Measurements from ENCODE around the gene KMT5B. TPM values are rescaled to one million over a fixed set of nuclear protein-coding genes. Genes with fewer than 3 reads are reported as not detected.

KMT5B gene
- total and polyA plus RNA-seq, 2 experiments from 2014 or later: 26.4 to 31.0 TPM

- no peak overlapping the region for H2AFZ ChIP-seq
- no peaks in the 10 kb centered on the region for H3K4me1 ChIP-seq (ENCODE audit: insufficient read depth)
- ATAC-seq (no peak), DNase-seq (ENCODE audit: low spot score) (no peak)
- H4K20me1 ChIP-seq (replicated peaks; ENCODE audit: insufficient read depth): no peaks in the 10 kb centered on the region
- no peaks in the 10 kb centered on the region for H3K36me3 ChIP-seq (ENCODE audit: insufficient read depth)
- no peaks in the 10 kb centered on the region for H3K9me2 ChIP-seq (ENCODE audit: insufficient read depth)
- no peak overlapping the region for H3K4me3 ChIP-seq
- H3K27me3 ChIP-seq (ENCODE audit: insufficient read depth): no peaks in the 10 kb centered on the region
- H3K4me1 Mint-ChIP-seq: no peaks in the 10 kb centered on the region
- no peaks in the 10 kb centered on the region for H3K9me3 Mint-ChIP-seq
- H3K4me3 Mint-ChIP-seq: no peak overlapping the region
- no peak overlapping the region for H3K27ac ChIP-seq (ENCODE audit: low read depth)
- H3K36me3 Mint-ChIP-seq (ENCODE audit: low read depth): no peaks in the 10 kb centered on the region
- H3F3A ChIP-seq (replicated peaks; ENCODE audit: low read depth): no peaks in the 10 kb centered on the region
- no peaks in the 10 kb centered on the region for H3K79me2 ChIP-seq (replicated peaks; ENCODE audit: insufficient read depth)
- H3K4me2 ChIP-seq: no peak overlapping the region
- no peak overlapping the region for H3K27ac Mint-ChIP-seq
- H3K27me3 Mint-ChIP-seq (ENCODE audit: insufficient read depth, low read depth, poor library complexity): no peaks in the 10 kb centered on the region
- TF ChIP-seq ETS1 (IDR thresholded peaks at IDR 0.05): no peak
- TF ChIP-seq NANOG (IDR thresholded peaks at IDR 0.05; ENCODE audit: borderline replicate concordance): no peak
- TF ChIP-seq EZH2phosphoT487 (IDR thresholded peaks at IDR 0.05; ENCODE audit: unreplicated experiment): no peak
- TF ChIP-seq JUNB (IDR thresholded peaks at IDR 0.05; ENCODE audit: unreplicated experiment): no peak
- no peak for TF ChIP-seq POLR2AphosphoS5 (IDR thresholded peaks at IDR 0.05; ENCODE audit: low read depth)
- TF ChIP-seq ZNF462 (CRISPR knock-in tag; IDR thresholded peaks at IDR 0.05): no peak
- TF ChIP-seq ZNF331 (CRISPR knock-in tag; IDR thresholded peaks at IDR 0.05; ENCODE audit: low read depth): no peak
- TF ChIP-seq REST (IDR thresholded peaks at IDR 0.05; ENCODE audit: unreplicated experiment): no peak
- no peak for TF ChIP-seq CREB1 (CRISPR knock-in tag; IDR thresholded peaks at IDR 0.05; ENCODE audit: low read depth)
- no peak for TF ChIP-seq STAT1 (IDR thresholded peaks at IDR 0.05; ENCODE audit: unreplicated experiment)
- TF ChIP-seq EZH2 (IDR thresholded peaks at IDR 0.05; ENCODE audit: low read depth, unreplicated experiment): no peak
- no peak for TF ChIP-seq ZNF114 (CRISPR knock-in tag; IDR thresholded peaks at IDR 0.05)
- no peak for TF ChIP-seq CTCF (conservative IDR thresholded peaks at IDR 0.05; ENCODE audit: low read depth in 2 of 2)
These were observed 8.3 kb upstream of the KMT5B start for GRCh38 chr11:68221406-68221805.
